Liver (tissue), 9 donors: ENCODE data around the gene CALHM5. TPM values are rescaled to one million over a fixed set of nuclear protein-coding genes. Genes with fewer than 3 reads are reported as not detected.

Experiments
- DNase-seq: peaks from one replicate; pipeline ENCODE4 v3.0.0-alpha.2; 2017; ENCODE audit warnings: low spot score
- H3K27ac ChIP-seq, 2 donors: one replicate each; pipeline ENCODE4 v1.7.0; 2013; ENCODE audit warnings: inconsistent platforms in 2 of 2, low read length in 2 of 2, control low read depth in 1 of 2, low read depth in 1 of 2, mild to moderate bottlenecking in 1 of 2
- H3K27me3 ChIP-seq, 4 donors: one replicate each; pipeline versions ENCODE4 v1.6.1 to v1.7.0; 2013; ENCODE audit warnings: low read length in 3 of 4, inconsistent platforms in 1 of 4, mild to moderate bottlenecking in 1 of 4, moderate library complexity in 1 of 4; ENCODE audit not compliant: control insufficient read depth in 4 of 4, insufficient read depth in 4 of 4
- H3K36me3 ChIP-seq, 4 donors: one replicate each; pipeline versions ENCODE4 v1.6.1 to v1.7.0; 2013; ENCODE audit warnings: low read length in 3 of 4, mild to moderate bottlenecking in 3 of 4, low read depth in 1 of 4, moderate library complexity in 1 of 4; ENCODE audit not compliant: control insufficient read depth in 4 of 4, insufficient read depth in 3 of 4
- H3K4me1 ChIP-seq, 4 donors: one replicate each; pipeline versions ENCODE4 v1.6.1 to v1.7.0; 2013; ENCODE audit warnings: low read length in 3 of 4, mild to moderate bottlenecking in 3 of 4, moderate library complexity in 1 of 4; ENCODE audit not compliant: control insufficient read depth in 4 of 4, insufficient read depth in 4 of 4
- H3K4me3 ChIP-seq, 3 donors: one replicate each; pipeline versions ENCODE4 v1.6.1 to v1.7.0; 2013; ENCODE audit warnings: low read length in 3 of 3, control low read depth in 1 of 3, low read depth in 1 of 3, mild to moderate bottlenecking in 1 of 3
- H3K9ac ChIP-seq, 2 donors: one replicate each; pipeline ENCODE4 v1.7.0; 2013; ENCODE audit warnings: low read length in 2 of 2, mild to moderate bottlenecking in 2 of 2, moderate library complexity in 2 of 2, control low read depth in 1 of 2, low read depth in 1 of 2
- H3K9me3 ChIP-seq, 4 donors: one replicate each; pipeline versions ENCODE4 v1.6.1 to v1.7.0; 2013; ENCODE audit warnings: low read length in 3 of 4; ENCODE audit not compliant: control insufficient read depth in 4 of 4
- CTCF ChIP-seq: fragments of 150-350 bp; IDR thresholded peaks from 2 replicates; pipeline ENCODE4 v1.5.1; 2017; ENCODE audit warnings: improper control_type of control experiment, low read depth, low read length; ENCODE audit not compliant: missing input control
- EGR1 ChIP-seq, 2 donors: IDR thresholded peaks; 2 replicates each; pipeline ENCODE4 v1.6.1; 2016 to 2018; ENCODE audit warnings: antibody characterized with exemption in 2 of 2, low read depth in 2 of 2
- FOXA1 ChIP-seq: IDR thresholded peaks from 2 replicates; pipeline ENCODE4 v1.6.1; 2016; ENCODE audit warnings: antibody characterized with exemption
- FOXA2 ChIP-seq: IDR thresholded peaks from 2 replicates; pipeline ENCODE4 v1.6.1; 2016; ENCODE audit warnings: antibody characterized with exemption
- GABPA ChIP-seq, 2 donors: IDR thresholded peaks in 1 of 2; conservative IDR thresholded peaks in 1 of 2; 2 replicates each; pipeline ENCODE4 v1.6.1; 2016; ENCODE audit warnings: antibody characterized with exemption in 2 of 2, mild to moderate bottlenecking in 1 of 2, moderate library complexity in 1 of 2
- HNF4A ChIP-seq, 2 donors: conservative IDR thresholded peaks; 2 replicates each; pipeline ENCODE4 v1.6.1; 2016; ENCODE audit warnings: antibody characterized with exemption in 2 of 2, mild to moderate bottlenecking in 2 of 2
- HNF4G ChIP-seq: IDR thresholded peaks from 2 replicates; pipeline ENCODE4 v1.6.1; 2016; ENCODE audit warnings: antibody characterized with exemption
- JUND ChIP-seq, 2 donors: IDR thresholded peaks; 2 replicates each; pipeline ENCODE4 v1.6.1; 2016; ENCODE audit warnings: antibody characterized with exemption in 2 of 2
- NR2F2 ChIP-seq: IDR thresholded peaks from 2 replicates; pipeline ENCODE4 v1.6.1; 2016; ENCODE audit warnings: antibody characterized with exemption
- RAD21 ChIP-seq, 2 donors: IDR thresholded peaks; 2 replicates each; pipeline ENCODE4 v1.6.1; 2016; ENCODE audit warnings: antibody characterized with exemption in 2 of 2, mild to moderate bottlenecking in 2 of 2
- REST ChIP-seq: IDR thresholded peaks from 2 replicates; pipeline ENCODE4 v1.6.1; 2016; ENCODE audit warnings: antibody characterized with exemption, mild to moderate bottlenecking
- SP1 ChIP-seq: IDR thresholded peaks from 2 replicates; pipeline ENCODE4 v1.6.1; 2018; ENCODE audit warnings: antibody characterized with exemption, mild to moderate bottlenecking
- TAF1 ChIP-seq: conservative IDR thresholded peaks from 2 replicates; pipeline ENCODE4 v1.6.1; 2016; ENCODE audit warnings: antibody characterized with exemption, mild to moderate bottlenecking
- YY1 ChIP-seq: IDR thresholded peaks from 2 replicates; pipeline ENCODE4 v1.6.1; 2016; ENCODE audit warnings: antibody characterized with exemption, mild to moderate bottlenecking
- ZBTB33 ChIP-seq: IDR thresholded peaks from 2 replicates; pipeline ENCODE4 v1.6.1; 2016; ENCODE audit warnings: antibody characterized with exemption
- WGBS: extraction: QIAGEN DNeasy Blood & Tissue Kit; methylation state at CpG from one replicate; pipeline ENCODE4 v1.1.7; 2013; 5-methylcytosine and 5-hydroxymethylcytosine counted together
- polyA plus RNA-seq, 2 donors: library from polyadenylated mRNA; stranded (reverse) in 1 of 2; unstranded in 1 of 2; fragments of 200-250 nt in 1 of 2; fragments of >200 nt in 1 of 2; fragmentation: Nextera tagmentation in 1 of 2; extraction: Ambion mirVana in 1 of 2; gene quantifications; one replicate each; pipeline versions ENCODE4 v1.2.1 to v1.2.3, GENCODE V29; 2013 to 2015
- total RNA-seq, 2 donors: library from RNA; depleted of rRNA; stranded (reverse); fragments of >200 nt; gene quantifications; one replicate each; pipeline ENCODE4 v1.2.3, GENCODE V29; 2014
- TF ChIP-seq, protein P1 (sequence below): IDR thresholded peaks from 2 replicates; pipeline ENCODE4 v1.6.1; 2016; ENCODE audit warnings: antibody characterized with exemption
- donor health status: healthy.
- donor health status: healthy.
- donor health status: healthy.
- donor health status: healthy.
- donor health status: healthy.

CALHM5 gene
- total and polyA plus RNA-seq, 4 donors: 0.07 to 0.59 (median 0.45) TPM

- 75% methylated on average over 3 of the region's 3 CpGs for WGBS
- TF ChIP-seq FOXA1 (no peak), YY1 (no peak), FOXA2 (no peak), REST (no peak), SP1 (no peak), HNF4A (conservative IDR thresholded peaks at IDR 0.05) (no peak), CTCF (no peak), JUND (IDR thresholded peaks at IDR 0.05) (no peak), GABPA (IDR thresholded peaks at IDR 0.05 in 1 of 2, conservative IDR thresholded peaks at IDR 0.05 in 1 of 2) (no peak)
- Histone ChIP-seq H3K36me3 (no peaks in the 10 kb centered on the region), H3K4me1 (no peaks in the 10 kb centered on the region), H3K9ac (no peak overlapping the region), H3K9me3 (no peaks in the 10 kb centered on the region), H3K4me3 (no peak overlapping the region), H3K27me3 (no peaks in the 10 kb centered on the region), H3K27ac (no peak overlapping the region)
- DNase-seq: no peak
Observed at GRCh38 chr6:116497113-116497676, 14.2 kb upstream of the CALHM5 start.

DNA sequence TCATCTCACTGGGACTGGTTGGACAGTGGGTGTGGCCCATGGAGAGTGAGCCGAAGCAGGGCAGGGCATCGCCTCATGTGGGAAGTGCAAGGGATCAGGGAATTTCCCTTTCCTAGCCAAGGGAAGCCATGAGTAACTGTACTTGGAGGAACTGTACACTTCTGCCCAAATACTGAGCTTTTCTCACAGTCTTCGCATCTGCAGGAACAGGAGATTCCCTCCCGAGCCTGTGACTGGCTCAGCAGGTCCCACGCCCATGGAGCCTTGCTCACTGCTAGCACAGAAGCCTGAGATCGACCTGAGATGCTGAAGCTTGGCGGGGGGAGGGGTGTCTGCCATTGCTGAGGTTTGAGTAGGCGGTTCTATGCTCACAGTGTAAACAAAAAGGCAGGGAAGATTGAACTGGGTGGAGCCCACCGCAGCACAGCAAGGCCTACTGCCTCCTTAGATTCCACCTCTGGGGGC, 10.4 kb upstream of the CALHM5 start:
- no peak for DNase-seq
- H3K9ac ChIP-seq: no peak overlapping the region
- no peak overlapping the region for H3K27ac ChIP-seq
- H3K36me3 ChIP-seq: no peaks in the 10 kb centered on the region
- H3K4me3 ChIP-seq: no peak overlapping the region
- no peaks in the 10 kb centered on the region for H3K4me1 ChIP-seq
- TF ChIP-seq EGR1 (IDR thresholded peaks at IDR 0.05; ENCODE audit: low read depth in 2 of 2) (no peak), TAF1 (no peak), NR2F2 (no peak), HNF4A (conservative IDR thresholded peaks at IDR 0.05) (no peak), REST (no peak), CTCF (no peak), FOXA2 (no peak), GABPA (IDR thresholded peaks at IDR 0.05 in 1 of 2, conservative IDR thresholded peaks at IDR 0.05 in 1 of 2) (no peak), ZBTB33 (no peak), RAD21 (IDR thresholded peaks at IDR 0.05) (no peak), HNF4G (no peak), YY1 (no peak), FOXA1 (no peak), SP1 (no peak), JUND (IDR thresholded peaks at IDR 0.05) (no peak)
- TF ChIP-seq, protein P1, sequence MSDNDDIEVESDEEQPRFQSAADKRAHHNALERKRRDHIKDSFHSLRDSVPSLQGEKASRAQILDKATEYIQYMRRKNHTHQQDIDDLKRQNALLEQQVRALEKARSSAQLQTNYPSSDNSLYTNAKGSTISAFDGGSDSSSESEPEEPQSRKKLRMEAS: no peak
- no peaks in the 10 kb centered on the region for H3K9me3 ChIP-seq
- WGBS: 64% methylated on average over 9 of the region's 9 CpGs
- H3K27me3 ChIP-seq: no peaks in the 10 kb centered on the region
